VCaP (cell line): Measurements from ENCODE around the gene SLC30A7.

Experiments used
- H3K27ac ChIP-seq: fragments of 450-650 bp; 2 replicates; pipeline ENCODE4 v1.5.1; 2017
- CTCF ChIP-seq: fragments of 450-650 bp; conservative IDR thresholded peaks from 2 replicates; pipeline ENCODE4 v1.5.1; 2017; ENCODE audit warnings: mild to moderate bottlenecking, moderate library complexity

Gene SLC30A7

GRCh38 chr1:100998426-100998825, 102.5 kb downstream of the SLC30A7 start:
- TF ChIP-seq CTCF = no peak
- no peak overlapping the region for H3K27ac ChIP-seq

- no peak overlapping the region for H3K27ac ChIP-seq
- no peak for TF ChIP-seq CTCF
Observed at GRCh38 chr1:101000131-101000873, 104.4 kb downstream of the SLC30A7 start.

GRCh38 chr1:101002551-101002950, 106.7 kb downstream of the SLC30A7 start:
- no peak for TF ChIP-seq CTCF
- H3K27ac ChIP-seq = no peak overlapping the region

GRCh38 chr1:101003012-101003650, 107.2 kb downstream of the SLC30A7 start:
- TF ChIP-seq CTCF = no peak

GRCh38 chr1:101004061-101004460, 108.2 kb downstream of the SLC30A7 start:
- no peak overlapping the region; the same call in 1 of the 2 replicates for H3K27ac ChIP-seq
- TF ChIP-seq CTCF = no peak

More at GRCh38 chr1:101003012-101003650, 107.2 kb downstream of the SLC30A7 start:
- no peak overlapping the region for H3K27ac ChIP-seq

- no peak overlapping the region; the same call in 1 of the 2 replicates for H3K27ac ChIP-seq
- TF ChIP-seq CTCF = no peak
Observed at GRCh38 chr1:101004670-101005069, 108.8 kb downstream of the SLC30A7 start.

- no peak overlapping the region for H3K27ac ChIP-seq
- no peak for TF ChIP-seq CTCF
Observed at GRCh38 chr1:101005183-101005582, 109.3 kb downstream of the SLC30A7 start.
